CD14-positive monocyte (primary cell): ENCODE data around the gene INSR. TPM values are rescaled to one million over a fixed set of nuclear protein-coding genes. Genes with fewer than 3 reads are reported as not detected.

Source experiments
- DNase-seq, 3 donors: peaks; one replicate each; pipeline ENCODE4 v3.0.0-alpha.2; 2011 to 2022
- H2AFZ ChIP-seq: 2 replicates; pipeline ENCODE4 v1.6.0; 2012; ENCODE audit warnings: mild to moderate bottlenecking, low read depth, low read length, inconsistent platforms; ENCODE audit not compliant: insufficient read depth, poor library complexity, severe bottlenecking
- H3K27ac ChIP-seq, 2 donors: 1 replicate in 1 of 2; 2 replicates in 1 of 2; pipeline ENCODE4 v1.5.1; 2012 to 2013; ENCODE audit warnings: low read length in 2 of 2, control low read depth in 1 of 2, inconsistent platforms in 1 of 2, low read depth in 1 of 2, mild to moderate bottlenecking in 1 of 2
- H3K27me3 ChIP-seq, 2 donors: one replicate each; pipeline versions ENCODE4 v1.6.0 to v1.6.1; 2011 to 2013; ENCODE audit warnings: low read length in 2 of 2; ENCODE audit not compliant: control insufficient read depth in 2 of 2, insufficient read depth in 2 of 2
- H3K36me3 ChIP-seq, 2 donors: replicated peaks in 1 of 2; 1 replicate in 1 of 2; 2 replicates in 1 of 2; pipeline versions ENCODE4 v1.5.1 to v1.6.1; 2012 to 2013; ENCODE audit warnings: low read length in 2 of 2, control low read depth in 1 of 2, inconsistent platforms in 1 of 2, mild to moderate bottlenecking in 1 of 2; ENCODE audit not compliant: insufficient read depth in 2 of 2, control insufficient read depth in 1 of 2
- H3K4me1 ChIP-seq, 2 donors: 1 replicate in 1 of 2; 2 replicates in 1 of 2; pipeline versions ENCODE4 v1.5.1 to v1.6.1; 2012 to 2013; ENCODE audit warnings: low read length in 2 of 2, control low read depth in 1 of 2, inconsistent platforms in 1 of 2, mild to moderate bottlenecking in 1 of 2, moderate library complexity in 1 of 2; ENCODE audit not compliant: insufficient read depth in 2 of 2, control insufficient read depth in 1 of 2
- H3K4me2 ChIP-seq: replicated peaks from 2 replicates; pipeline ENCODE3; 2012; ENCODE audit warnings: low read length, moderate library complexity, mild to moderate bottlenecking; ENCODE audit not compliant: poor library complexity, severe bottlenecking; ENCODE audit errors: extremely low read depth
- H3K4me3 ChIP-seq, 3 experiments: fragments of 200-600 bp in 1 of 3; sonication (generic) in 1 of 3; replicated peaks in 1 of 3; 1 replicate in 2 of 3; 2 replicates in 1 of 3; pipeline ENCODE4 v1.5.1; 2011 to 2013; ENCODE audit warnings: low read length in 3 of 3, mild to moderate bottlenecking in 3 of 3, control low read depth in 2 of 3, low read depth in 2 of 3, inconsistent platforms in 1 of 3, moderate library complexity in 1 of 3
- H3K79me2 ChIP-seq: 2 replicates; pipeline ENCODE4 v1.6.0; 2012; ENCODE audit warnings: mild to moderate bottlenecking, control low read depth, inconsistent platforms, low read length, moderate library complexity; ENCODE audit not compliant: insufficient read depth
- H3K9ac ChIP-seq: 2 replicates; pipeline ENCODE4 v1.6.0; 2017; ENCODE audit warnings: low read length, mild to moderate bottlenecking; ENCODE audit not compliant: insufficient read depth, poor library complexity, severe bottlenecking
- H3K9me3 ChIP-seq, 2 donors: replicated peaks in 1 of 2; 1 replicate in 1 of 2; 2 replicates in 1 of 2; pipeline versions ENCODE4 v1.5.1 to v1.6.1; 2012 to 2013; ENCODE audit warnings: low read length in 2 of 2, control low read depth in 1 of 2; ENCODE audit not compliant: control insufficient read depth in 1 of 2, insufficient read depth in 1 of 2
- H4K20me1 ChIP-seq: 2 replicates; pipeline ENCODE4 v1.6.0; 2012; ENCODE audit warnings: mild to moderate bottlenecking, low read length, control low read depth, moderate library complexity; ENCODE audit not compliant: insufficient read depth
- H3K27ac Mint-ChIP-seq, 7 donors: one replicate each; pipeline ENCODE4 v1.8.0; 2020; ENCODE audit warnings: mild to moderate bottlenecking in 7 of 7, mixed read lengths in 7 of 7, moderate library complexity in 6 of 7, inconsistent platforms in 2 of 7
- H3K27me3 Mint-ChIP-seq, 3 donors: one replicate each; pipeline ENCODE4 v1.8.0; 2021 to 2022; ENCODE audit warnings: low read depth in 3 of 3, mild to moderate bottlenecking in 3 of 3, mixed read lengths in 3 of 3, moderate library complexity in 3 of 3, inconsistent platforms in 1 of 3
- H3K36me3 Mint-ChIP-seq, 2 donors: one replicate each; pipeline ENCODE4 v1.8.0; 2020; ENCODE audit warnings: mixed read lengths in 2 of 2, inconsistent platforms in 1 of 2, mild to moderate bottlenecking in 1 of 2
- H3K4me1 Mint-ChIP-seq: one replicate; pipeline ENCODE4 v1.8.0; 2020; ENCODE audit warnings: mild to moderate bottlenecking, mixed read lengths
- H3K4me3 Mint-ChIP-seq, 2 donors: one replicate each; pipeline ENCODE4 v1.8.0; 2020; ENCODE audit warnings: mild to moderate bottlenecking in 2 of 2, mixed read lengths in 2 of 2, moderate library complexity in 1 of 2
- H3K9me3 Mint-ChIP-seq, 7 donors: one replicate each; pipeline ENCODE4 v1.8.0; 2020 to 2022; ENCODE audit warnings: mixed read lengths in 7 of 7, mild to moderate bottlenecking in 6 of 7, moderate library complexity in 6 of 7, inconsistent platforms in 2 of 7
- CTCF ChIP-seq: fragments of 200-600 bp; IDR thresholded peaks from one replicate; pipeline ENCODE4 v1.8.0; 2022; ENCODE audit warnings: antibody characterized with exemption, mild to moderate bottlenecking
- WGBS: methylation state at CpG from one replicate; pipeline ENCODE4 v1.1.5; 2013; ENCODE audit warnings: missing lambda C conversion rate; ENCODE audit not compliant: insufficient coverage; 5-methylcytosine and 5-hydroxymethylcytosine counted together
- intact Hi-C, 2 donors: fragments of 100-400 bp; cut with micrococcal nuclease; formaldehyde crosslinking; loops; one replicate each; pipeline versions ENCODE4 v1.15.0 to v1.15.1; 2023
- polyA plus RNA-seq, 3 donors: library from polyadenylated mRNA; depleted of rRNA in 1 of 3; unstranded in 2 of 3; stranded (reverse) in 1 of 3; fragments of 300-500 nt in 2 of 3; fragments of >200 nt in 1 of 3; fragmentation: Illumina TruSeq in 2 of 3; gene quantifications; 1 replicate in 2 of 3; 2 replicates in 1 of 3; pipeline ENCODE4 v1.2.3, GENCODE V29; 2012 to 2021

Gene INSR
- polyA plus RNA-seq, 3 donors, result 2.9 to 12.4 (median 3.4) TPM

GRCh38 chr19:7251494-7251893 is 42.7 kb downstream of the INSR start:
- Histone ChIP-seq H3K4me1 (peaks cover 10 to 16% of the 10 kb centered on the region in 2 donors), H2AFZ (no peak overlapping the region), H3K36me3 (no peaks in the 10 kb centered on the region), H3K9me3 (peaks cover 4 to 5% of the 10 kb centered on the region in 2 donors), H3K9ac (no peak overlapping the region), H3K27ac (no peak overlapping the region), H3K4me3 (no peak overlapping the region), H3K4me2 (no peak overlapping the region), H3K27me3 (no peaks in the 10 kb centered on the region), H4K20me1 (peaks cover 29% of the 10 kb centered on the region), H3K79me2 (peaks cover 92% of the 10 kb centered on the region)
- peaks cover 37% of the 10 kb centered on the region for H3K4me1 Mint-ChIP-seq
- no peak overlapping the region for H3K4me3 Mint-ChIP-seq
- H3K27me3 Mint-ChIP-seq, result no peaks in the 10 kb centered on the region
- peak; percentile 28 to 53 (median 47) for DNase-seq
- no peak for TF ChIP-seq CTCF
- 100% methylated on average over 1 of the region's 4 CpGs for WGBS
- intact Hi-C loops, result no loop called here
- H3K36me3 Mint-ChIP-seq, result peaks cover 2 to 8% of the 10 kb centered on the region in 2 donors
- peak overlapping the region in 2 of 7 donors; percentile 38 to 71 for H3K27ac Mint-ChIP-seq
- H3K9me3 Mint-ChIP-seq, result peaks cover 2 to 8% (median 5%) of the 10 kb centered on the region in 7 donors

- WGBS, result 68% methylated on average over 4 of the region's 4 CpGs
- no peak for TF ChIP-seq CTCF
- Histone ChIP-seq H3K36me3 (no peaks in the 10 kb centered on the region), H3K4me3 (no peak overlapping the region), H3K79me2 (peaks cover 94% of the 10 kb centered on the region), H3K9ac (no peak overlapping the region), H4K20me1 (peaks cover 25% of the 10 kb centered on the region), H3K27me3 (no peaks in the 10 kb centered on the region), H3K4me1 (peaks cover 10 to 16% of the 10 kb centered on the region in 2 donors), H3K4me2 (no peak overlapping the region), H3K27ac (no peak overlapping the region), H2AFZ (no peak overlapping the region), H3K9me3 (peaks cover 4 to 5% of the 10 kb centered on the region in 2 donors)
- H3K36me3 Mint-ChIP-seq, result peaks cover 2 to 8% of the 10 kb centered on the region in 2 donors
- intact Hi-C loops, result no loop called here
- no peak for DNase-seq
- peak overlapping the region in 3 of 7 donors; percentile 43 to 80 (median 71) for H3K27ac Mint-ChIP-seq
- peaks cover 2 to 13% (median 7%) of the 10 kb centered on the region in 7 donors for H3K9me3 Mint-ChIP-seq
- H3K4me1 Mint-ChIP-seq, result peaks cover 37% of the 10 kb centered on the region
- H3K27me3 Mint-ChIP-seq, result no peaks in the 10 kb centered on the region
- no peak overlapping the region for H3K4me3 Mint-ChIP-seq
These were observed 43.3 kb downstream of the INSR start for GRCh38 chr19:7250951-7251350.
